AG08396 (cell line): ENCODE results near the gene CRIM1.

Experiments
- DNase-seq: peaks from one replicate; pipeline ENCODE4 v3.0.0; 2012; ENCODE audit warnings: low spot score, mixed read lengths

CRIM1 gene

GRCh38 chr2:36396878-36397539 lies 41.4 kb downstream of the CRIM1 start:
- DNase-seq: no peak

GRCh38 chr2:36397728-36398413 lies 42.3 kb downstream of the CRIM1 start:
- DNase-seq: no peak

GRCh38 chr2:36399050-36399449 lies 43.5 kb downstream of the CRIM1 start:
- DNase-seq: no peak

- peak; percentile 24 for DNase-seq
Observed at GRCh38 chr2:36403675-36404230, 48.2 kb downstream of the CRIM1 start.

- no peak for DNase-seq
Observed at GRCh38 chr2:36404318-36404717, 48.7 kb downstream of the CRIM1 start.

- no peak for DNase-seq
Observed at GRCh38 chr2:36404754-36405153, 49.2 kb downstream of the CRIM1 start.

GRCh38 chr2:36405183-36405582 lies 49.6 kb downstream of the CRIM1 start:
- DNase-seq: no peak

- DNase-seq: no peak
Observed at GRCh38 chr2:36406296-36406695, 50.7 kb downstream of the CRIM1 start.

- DNase-seq: no peak
Observed at GRCh38 chr2:36407413-36407812, 51.8 kb downstream of the CRIM1 start.

GRCh38 chr2:36408198-36408703 lies 52.7 kb downstream of the CRIM1 start:
- peak; percentile 39 for DNase-seq

GRCh38 chr2:36409335-36409734 lies 53.8 kb downstream of the CRIM1 start:
- no peak for DNase-seq

GRCh38 chr2:36409935-36410334 lies 54.4 kb downstream of the CRIM1 start:
- DNase-seq: no peak

GRCh38 chr2:36410681-36411080 lies 55.1 kb downstream of the CRIM1 start:
- DNase-seq: no peak

- no peak for DNase-seq
Observed at GRCh38 chr2:36411962-36412444, 56.4 kb downstream of the CRIM1 start.

- no peak for DNase-seq
Observed at GRCh38 chr2:36413218-36413617, 57.6 kb downstream of the CRIM1 start.

- DNase-seq: no peak
Observed at GRCh38 chr2:36414307-36414706, 58.7 kb downstream of the CRIM1 start.

GRCh38 chr2:36415381-36416022 lies 59.9 kb downstream of the CRIM1 start:
- no peak for DNase-seq

GRCh38 chr2:36416370-36417165 lies 61.0 kb downstream of the CRIM1 start:
- no peak for DNase-seq

- DNase-seq: no peak
Observed at GRCh38 chr2:36420569-36421181, 65.1 kb downstream of the CRIM1 start.

GRCh38 chr2:36421379-36421778 lies 65.8 kb downstream of the CRIM1 start:
- DNase-seq: no peak

GRCh38 chr2:36423172-36423571 lies 67.6 kb downstream of the CRIM1 start:
- DNase-seq: no peak
